Measurements from ENCODE around the gene RIOX2.

The RIOX2 gene

GRCh38 chr3:97999994-98000393 is 27.8 kb upstream of the RIOX2 start:
- TF ChIP-seq CTCF (IDR thresholded peaks at IDR 0.05; ENCODE audit: control insufficient read depth, insufficient read depth, low read depth, low read length, missing control alignments): no peak
- H3K4me3 ChIP-seq (ENCODE audit: control insufficient read depth, low read depth, low read length): no peak overlapping the region
- DNase-seq (ENCODE audit: low read depth): no peak

GRCh38 chr3:97999103-97999502 is 26.9 kb upstream of the RIOX2 start:
- TF ChIP-seq CTCF (IDR thresholded peaks at IDR 0.05; ENCODE audit: control insufficient read depth, insufficient read depth, low read depth, low read length, missing control alignments): no peak
- H3K4me3 ChIP-seq (ENCODE audit: control insufficient read depth, low read depth, low read length): no peak overlapping the region
- no peak for DNase-seq (ENCODE audit: low read depth)

- no peak for DNase-seq (ENCODE audit: low read depth)
- TF ChIP-seq CTCF (IDR thresholded peaks at IDR 0.05; ENCODE audit: control insufficient read depth, insufficient read depth, low read depth, low read length, missing control alignments): no peak
- no peak overlapping the region for H3K4me3 ChIP-seq (ENCODE audit: control insufficient read depth, low read depth, low read length)
Observed at GRCh38 chr3:97996988-97997387, 24.8 kb upstream of the RIOX2 start.

- DNase-seq (ENCODE audit: low read depth): no peak
- TF ChIP-seq CTCF (IDR thresholded peaks at IDR 0.05; ENCODE audit: control insufficient read depth, insufficient read depth, low read depth, low read length, missing control alignments): no peak
- H3K4me3 ChIP-seq (ENCODE audit: control insufficient read depth, low read depth, low read length): no peak overlapping the region
Observed at GRCh38 chr3:97994328-97994945, 22.2 kb upstream of the RIOX2 start.

GRCh38 chr3:97993526-97993925 is 21.3 kb upstream of the RIOX2 start:
- DNase-seq (ENCODE audit: low read depth): no peak
- TF ChIP-seq CTCF (IDR thresholded peaks at IDR 0.05; ENCODE audit: control insufficient read depth, insufficient read depth, low read depth, low read length, missing control alignments): no peak
- H3K4me3 ChIP-seq (ENCODE audit: control insufficient read depth, low read depth, low read length): no peak overlapping the region

- TF ChIP-seq CTCF (IDR thresholded peaks at IDR 0.05; ENCODE audit: control insufficient read depth, insufficient read depth, low read depth, low read length, missing control alignments): no peak
- H3K4me3 ChIP-seq (ENCODE audit: control insufficient read depth, low read depth, low read length): no peak overlapping the region
- no peak for DNase-seq (ENCODE audit: low read depth)
Observed at GRCh38 chr3:97992547-97993173, 20.4 kb upstream of the RIOX2 start.

Data from AG09309 (cell line).